GM12878 (cell line): ENCODE results near the gene NRP1. TPM values are rescaled to one million over a fixed set of nuclear protein-coding genes. Genes with fewer than 3 reads are reported as not detected.

Experiments
- ATAC-seq: fragments of 200-7000 bp; cut with Tn5 transposase; 3 replicates; pipeline ENCODE4 v1.9.1; 2020; ENCODE audit warnings: mild to moderate bottlenecking, moderate library complexity
- BruUV-seq: library from RNA; stranded (reverse); fragments of 400-500 nt; replicated peaks from 2 replicates; lab custom pipeline; 2021; lab: Mats Ljungman, UMichigan
- CTCF ChIA-PET: fragments of 300-600 bp; sonication (Branson Sonifier 250); formaldehyde crosslinking; extraction: SDS; loops from one replicate; lab custom pipeline; 2021; ENCODE audit warnings: inconsistent platforms; lab: Yijun Ruan, JAX
- POLR2A ChIA-PET: fragments of 350-600 bp; formaldehyde crosslinking; extraction: SDS; loops from one replicate; lab custom pipeline; 2021; ENCODE audit warnings: inconsistent platforms; lab: Charles Lee
- RAD21 ChIA-PET: fragments of 300-600 bp; sonication (Branson Sonifier 250); formaldehyde crosslinking; loops from one replicate; lab custom pipeline; 2023; ENCODE audit warnings: antibody characterized with exemption; ENCODE audit not compliant: unreplicated experiment; lab: Charles Lee
- SMC1A ChIA-PET: fragments of 300-600 bp; sonication (Branson Sonifier 250); formaldehyde crosslinking; loops from one replicate; lab custom pipeline; 2023; ENCODE audit not compliant: unreplicated experiment, uncharacterized antibody; lab: Charles Lee
- DNase-seq: peaks from one replicate; pipeline ENCODE4 v3.0.0-alpha.2; 2011; ENCODE audit warnings: low read depth, low spot score
- FAIRE-seq: peaks from 3 replicates; lab custom pipeline; 2011; peaks lifted over from hg19 to GRCh38; lab: Jason Lieb, UNC
- H2AFZ ChIP-seq: 2 replicates; pipeline ENCODE4 v1.6.0; 2011; ENCODE audit warnings: low read depth, low read length, control low read depth; ENCODE audit not compliant: control insufficient read depth
- H3K27ac ChIP-seq: 2 replicates; pipeline ENCODE4 v1.5.1; 2011; ENCODE audit warnings: control low read depth; ENCODE audit not compliant: control insufficient read depth, insufficient read depth
- H3K27me3 ChIP-seq, 2 experiments: replicated peaks in 1 of 2; 2 replicates each; pipeline versions ENCODE4 v1.6.0 to v1.6.1; 2011; ENCODE audit warnings: low read length in 1 of 2; ENCODE audit not compliant: control insufficient read depth in 2 of 2, insufficient read depth in 2 of 2
- H3K36me3 ChIP-seq, 2 experiments: 2 replicates each; pipeline ENCODE4 v1.5.1; 2011; ENCODE audit warnings: low read length in 1 of 2; ENCODE audit not compliant: control insufficient read depth in 2 of 2, insufficient read depth in 2 of 2
- H3K4me1 ChIP-seq: 2 replicates; pipeline ENCODE4 v1.6.1; 2011; ENCODE audit warnings: mild to moderate bottlenecking, low read length, moderate library complexity, mixed read lengths; ENCODE audit not compliant: control insufficient read depth, insufficient read depth
- H3K4me2 ChIP-seq: 2 replicates; pipeline ENCODE4 v1.6.0; 2011; ENCODE audit warnings: control low read depth; ENCODE audit not compliant: control insufficient read depth, insufficient read depth
- H3K4me3 ChIP-seq: fragments of 200-600 bp; sonication (generic); 2 replicates; pipeline ENCODE4 v1.5.1; 2016
- H3K79me2 ChIP-seq: 2 replicates; pipeline ENCODE4 v1.6.0; 2011; ENCODE audit warnings: low read length; ENCODE audit not compliant: control insufficient read depth, insufficient read depth
- H3K9ac ChIP-seq: 2 replicates; pipeline ENCODE4 v1.8.0; 2011; ENCODE audit warnings: low read length, control low read depth, mixed read lengths; ENCODE audit not compliant: control insufficient read depth, insufficient read depth
- H3K9me3 ChIP-seq: replicated peaks from 3 replicates; pipeline ENCODE4 v1.5.1; 2011; ENCODE audit warnings: mild to moderate bottlenecking, low read length; ENCODE audit not compliant: control insufficient read depth, insufficient read depth
- H4K20me1 ChIP-seq: 2 replicates; pipeline ENCODE4 v1.6.0; 2011; ENCODE audit not compliant: control insufficient read depth, insufficient read depth
- BCL11A ChIP-seq: IDR thresholded peaks from 2 replicates; pipeline ENCODE4 v1.6.1; 2011; ENCODE audit warnings: low read depth, low read length
- CHD1 ChIP-seq: IDR thresholded peaks from 2 replicates; pipeline ENCODE4 v1.6.1; 2012; ENCODE audit warnings: low read depth, low read length, improper control_type of control experiment
- DPF2 ChIP-seq: fragments of 450-650 bp; IDR thresholded peaks from 2 replicates; pipeline ENCODE4 v1.6.1; 2017; ENCODE audit warnings: mild to moderate bottlenecking
- HCFC1 ChIP-seq: fragments of 150-350 bp; IDR thresholded peaks from 2 replicates; pipeline ENCODE4 v1.6.1; 2014; ENCODE audit warnings: low read length
- IKZF2 ChIP-seq, 2 experiments: fragments of 450-650 bp; IDR thresholded peaks; 2 replicates each; pipeline ENCODE4 v1.6.1; 2017; ENCODE audit warnings: mild to moderate bottlenecking in 2 of 2, moderate library complexity in 2 of 2
- KAT2A ChIP-seq: conservative IDR thresholded peaks from 2 replicates; pipeline ENCODE4 v1.6.1; 2011; ENCODE audit warnings: low read depth, low read length; ENCODE audit not compliant: control insufficient read depth
- RELA ChIP-seq: fragments of 450-650 bp; IDR thresholded peaks from 2 replicates; pipeline ENCODE4 v1.8.0; 2014; ENCODE audit warnings: borderline replicate concordance; ENCODE audit not compliant: partially characterized antibody
- RFX5 ChIP-seq: IDR thresholded peaks from 2 replicates; pipeline ENCODE4 v1.6.1; 2011; ENCODE audit warnings: low read depth, low read length, improper control_type of control experiment
- SMAD5 ChIP-seq: IDR thresholded peaks from 2 replicates; pipeline ENCODE4 v1.6.1; 2016; ENCODE audit warnings: antibody characterized with exemption, low read depth
- SP1 ChIP-seq: IDR thresholded peaks from one replicate; pipeline ENCODE4 v1.6.1; 2011; ENCODE audit warnings: low read depth, low read length
- SREBF1 ChIP-seq: IDR thresholded peaks from 2 replicates; pipeline ENCODE4 v1.6.1; 2012; ENCODE audit warnings: mild to moderate bottlenecking, low read length
- SUZ12 ChIP-seq: fragments of 200-600 bp; sonication (generic); IDR thresholded peaks from one replicate; pipeline ENCODE4 v1.6.1; 2018; ENCODE audit warnings: antibody characterized with exemption, mild to moderate bottlenecking; ENCODE audit not compliant: unreplicated experiment
- YBX1 ChIP-seq: fragments of 450-650 bp; IDR thresholded peaks from 2 replicates; pipeline ENCODE4 v1.6.1; 2016; ENCODE audit warnings: antibody characterized with exemption
- ZNF384 ChIP-seq: IDR thresholded peaks from 2 replicates; pipeline ENCODE4 v1.6.1; 2012; ENCODE audit warnings: low read depth, mild to moderate bottlenecking, low read length, improper control_type of control experiment, borderline replicate concordance
- ZSCAN29 ChIP-seq: fragments of 450-650 bp; IDR thresholded peaks from 2 replicates; pipeline ENCODE4 v1.6.1; 2017; ENCODE audit warnings: mild to moderate bottlenecking, moderate library complexity
- WGBS: methylation state at CpG from one replicate; pipeline ENCODE4 v1.1.6; 2016; ENCODE audit warnings: low lambda C conversion rate; ENCODE audit not compliant: insufficient replicate concordance, insufficient coverage; ENCODE audit errors: missing lambda C conversion rate; 5-methylcytosine and 5-hydroxymethylcytosine counted together
- in situ Hi-C: fragments of 300-500 bp; cut with MboI; formaldehyde crosslinking; loops from 9 replicates; pipeline ENCODE4 v1.14.3; 2018; ENCODE audit warnings: mixed read lengths
- intact Hi-C: fragments of 100-400 bp; cut with micrococcal nuclease; formaldehyde crosslinking; loops from one replicate; pipeline ENCODE4 v1.14.2; 2022; ENCODE audit not compliant: unreplicated experiment
- polyA plus RNA-seq, 11 experiments: library from polyadenylated mRNA; depleted of rRNA in 4 of 11; unstranded in 6 of 11; stranded (reverse) in 5 of 11; fragments of >200 nt; fragmentation: Nextera tagmentation in 4 of 11; fragmentation: Illumina TruSeq in 1 of 11; extraction: Ambion mirVana in 4 of 11; extraction: Trizol in 1 of 11; gene quantifications; 1 replicate in 1 of 11; 2 replicates in 10 of 11; pipeline versions ENCODE4 v1.2.1 to v1.2.3, GENCODE V29; 2011 to 2016; ENCODE audit warnings: inconsistent platforms in 2 of 11, missing spikeins in 2 of 11, low read depth in 1 of 11
- total RNA-seq, 4 experiments: library from RNA; depleted of rRNA in 3 of 4; stranded (reverse); fragments of >200 nt in 3 of 4; fragmentation: Illumina TruSeq in 1 of 4; extraction: Trizol in 1 of 4; gene quantifications; 2 replicates each; pipeline versions ENCODE4 v1.2.1 to v1.2.3, GENCODE V29; 2013 to 2021
- TF ChIP-seq, protein P1 (sequence below): fragments of 450-650 bp; IDR thresholded peaks from 2 replicates; pipeline ENCODE4 v1.6.1; 2017; ENCODE audit warnings: low read depth, mild to moderate bottlenecking, moderate library complexity

NRP1 gene
- total and polyA plus RNA-seq, 10 of the 15 experiments (the other 5 are each of a cell fraction or from before 2014, with no cell fraction given): 0.11 to 12.1 (median 0.52) TPM

DNA sequence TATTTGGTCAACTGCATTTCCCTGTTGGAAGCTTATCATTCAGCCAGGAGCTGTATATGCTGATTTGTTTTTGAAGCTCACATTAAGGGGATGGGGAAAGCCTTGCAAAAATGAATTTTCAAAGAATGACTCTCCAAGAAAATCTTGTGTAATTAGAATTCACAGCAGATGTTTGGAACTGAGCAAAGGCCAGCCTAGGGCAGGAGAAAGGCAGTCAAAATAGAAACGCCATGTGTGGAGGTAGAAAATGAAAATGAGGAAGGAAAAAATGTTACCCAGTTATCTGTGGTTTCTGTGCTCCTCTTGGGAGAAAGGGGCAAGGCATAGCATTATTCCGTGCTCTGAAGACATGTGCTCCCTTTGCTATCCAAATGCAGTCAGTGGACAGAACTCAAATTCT, 93.5 kb downstream of the NRP1 start:
- ChIA-PET SMC1A (interaction anchor here (0.6 kb wide), 1 partner anchor 9 kb away, joined by 3 read pairs; no protein-coding TSS in a partner anchor), POLR2A (no interaction called here), RAD21 (no interaction called here), CTCF (no interaction called here)
- H3K79me2 ChIP-seq: no peaks in the 10 kb centered on the region
- no peak overlapping the region for H2AFZ ChIP-seq
- no peaks in the 10 kb centered on the region for H4K20me1 ChIP-seq
- in situ Hi-C loops (no loop called here), intact Hi-C loops (no loop called here)
- ATAC-seq: no peak
- no peak for FAIRE-seq
- no peak for DNase-seq
- H3K9ac ChIP-seq: no peak overlapping the region
- H3K9me3 ChIP-seq: no peaks in the 10 kb centered on the region
- no peak overlapping the region for H3K27ac ChIP-seq
- TF ChIP-seq, protein P1, sequence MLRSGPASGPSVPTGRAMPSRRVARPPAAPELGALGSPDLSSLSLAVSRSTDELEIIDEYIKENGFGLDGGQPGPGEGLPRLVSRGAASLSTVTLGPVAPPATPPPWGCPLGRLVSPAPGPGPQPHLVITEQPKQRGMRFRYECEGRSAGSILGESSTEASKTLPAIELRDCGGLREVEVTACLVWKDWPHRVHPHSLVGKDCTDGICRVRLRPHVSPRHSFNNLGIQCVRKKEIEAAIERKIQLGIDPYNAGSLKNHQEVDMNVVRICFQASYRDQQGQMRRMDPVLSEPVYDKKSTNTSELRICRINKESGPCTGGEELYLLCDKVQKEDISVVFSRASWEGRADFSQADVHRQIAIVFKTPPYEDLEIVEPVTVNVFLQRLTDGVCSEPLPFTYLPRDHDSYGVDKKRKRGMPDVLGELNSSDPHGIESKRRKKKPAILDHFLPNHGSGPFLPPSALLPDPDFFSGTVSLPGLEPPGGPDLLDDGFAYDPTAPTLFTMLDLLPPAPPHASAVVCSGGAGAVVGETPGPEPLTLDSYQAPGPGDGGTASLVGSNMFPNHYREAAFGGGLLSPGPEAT: no peak
- TF ChIP-seq DPF2 (no peak), RFX5 (no peak), IKZF2 (IDR thresholded peaks at IDR 0.05) (no peak), SMAD5 (no peak), RELA (no peak), YBX1 (no peak), SUZ12 (no peak), ZNF384 (no peak), ZSCAN29 (no peak), SREBF1 (no peak), KAT2A (no peak), CHD1 (no peak), SP1 (no peak), BCL11A (no peak), HCFC1 (no peak)
- H3K27me3 ChIP-seq: no peaks in the 10 kb centered on the region
- H3K36me3 ChIP-seq: no peaks in the 10 kb centered on the region
- BruUV-seq: no TSS peak
- H3K4me3 ChIP-seq: no peak overlapping the region
- H3K4me1 ChIP-seq: no peaks in the 10 kb centered on the region; the same call in 1 of the 2 replicates
- 0% methylated on average over 2 of the region's 2 CpGs for WGBS
- H3K4me2 ChIP-seq: no peak overlapping the region
